DOHH2 (cell line): ENCODE results near the gene CYFIP2.
A peak's percentile ranks its signal among the peaks of the same experiment; 100 is the strongest.

Experiments
- H3F3A ChIP-seq: fragments of 200-600 bp; sonication (generic), shearing (Covaris generic); 2 replicates; pipeline ENCODE4 v1.6.0; 2016; ENCODE audit warnings: antibody characterized with exemption, mild to moderate bottlenecking; ENCODE audit not compliant: control insufficient read depth, insufficient read depth
- H3K27ac ChIP-seq: fragments of 200-600 bp; sonication (generic); 2 replicates; pipeline ENCODE4 v1.5.1; 2014; ENCODE audit warnings: low read depth, mild to moderate bottlenecking, low read length, moderate library complexity
- H3K27me3 ChIP-seq: fragments of 200-600 bp; sonication (generic); 2 replicates; pipeline ENCODE4 v1.6.1; 2014; ENCODE audit warnings: mild to moderate bottlenecking, low read length, mixed read lengths; ENCODE audit not compliant: control insufficient read depth
- H3K36me3 ChIP-seq: fragments of 200-600 bp; sonication (generic); 2 replicates; pipeline ENCODE4 v1.6.1; 2014; ENCODE audit warnings: mild to moderate bottlenecking, low read length, moderate library complexity, mixed read lengths; ENCODE audit not compliant: control insufficient read depth
- H3K4me1 ChIP-seq: fragments of 200-600 bp; sonication (generic); 2 replicates; pipeline ENCODE4 v1.6.1; 2014; ENCODE audit warnings: mild to moderate bottlenecking, low read length, mixed read lengths; ENCODE audit not compliant: control insufficient read depth
- H3K4me2 ChIP-seq: fragments of 200-600 bp; sonication (generic); 2 replicates; pipeline ENCODE4 v1.6.0; 2014; ENCODE audit warnings: mild to moderate bottlenecking, low read length, moderate library complexity
- H3K4me3 ChIP-seq: fragments of 200-600 bp; sonication (generic); 2 replicates; pipeline ENCODE4 v1.5.1; 2014; ENCODE audit warnings: mild to moderate bottlenecking, low read length, mixed read lengths
- H3K79me2 ChIP-seq: fragments of 200-600 bp; sonication (generic); 2 replicates; pipeline ENCODE4 v1.6.1; 2014; ENCODE audit warnings: mild to moderate bottlenecking, low read length, mixed read lengths; ENCODE audit not compliant: control insufficient read depth
- H3K9me2 ChIP-seq: fragments of 200-600 bp; sonication (generic); replicated peaks from 2 replicates; pipeline ENCODE4 v1.6.1; 2014; ENCODE audit warnings: mild to moderate bottlenecking, low read length, mixed read lengths; ENCODE audit not compliant: control insufficient read depth
- H3K9me3 ChIP-seq: fragments of 200-600 bp; sonication (generic); 2 replicates; pipeline ENCODE4 v1.6.1; 2014; ENCODE audit warnings: antibody characterized with exemption, low read length, mixed read lengths; ENCODE audit not compliant: control insufficient read depth, insufficient read depth
- H4K20me1 ChIP-seq: fragments of 200-600 bp; sonication (generic); 2 replicates; pipeline ENCODE4 v1.6.0; 2014; ENCODE audit warnings: low read depth, mild to moderate bottlenecking, antibody characterized with exemption, low read length, moderate library complexity; ENCODE audit not compliant: control insufficient read depth, insufficient read depth
- CTCF ChIP-seq: fragments of 200-600 bp; sonication (generic); IDR thresholded peaks from one replicate; pipeline ENCODE4 v1.5.1; 2014; ENCODE audit warnings: antibody characterized with exemption, mild to moderate bottlenecking, low read depth, low read length; ENCODE audit not compliant: poor library complexity, severe bottlenecking
- EZH2phosphoT487 ChIP-seq: fragments of 200-600 bp; sonication (generic); IDR thresholded peaks from 2 replicates; pipeline ENCODE4 v1.6.1; 2017; ENCODE audit warnings: borderline replicate concordance, mild to moderate bottlenecking, antibody characterized with exemption, low read length, moderate library complexity, mixed read lengths

The CYFIP2 gene

GRCh38 chr5:157323107-157323706 lies 57.3 kb downstream of the CYFIP2 start:
- no peaks in the 10 kb centered on the region for H3K9me3 ChIP-seq
- H3F3A ChIP-seq = peaks cover 5% of the 10 kb centered on the region; the same call in 1 of the 2 replicates
- H3K27ac ChIP-seq = no peak overlapping the region
- H3K4me1 ChIP-seq = peaks cover 2% of the 10 kb centered on the region; the same call in 1 of the 2 replicates
- no peak for TF ChIP-seq EZH2phosphoT487
- peak; percentile 70 for TF ChIP-seq CTCF
- no peaks in the 10 kb centered on the region for H4K20me1 ChIP-seq
- no peak overlapping the region for H3K4me3 ChIP-seq
- no peak overlapping the region for H3K4me2 ChIP-seq
- H3K27me3 ChIP-seq = no peaks in the 10 kb centered on the region
- no peaks in the 10 kb centered on the region for H3K9me2 ChIP-seq
- peaks cover 94% of the 10 kb centered on the region for H3K36me3 ChIP-seq
- no peaks in the 10 kb centered on the region for H3K79me2 ChIP-seq

GRCh38 chr5:157324237-157324636 lies 58.3 kb downstream of the CYFIP2 start:
- no peak overlapping the region for H3K4me3 ChIP-seq
- H4K20me1 ChIP-seq = no peaks in the 10 kb centered on the region
- no peaks in the 10 kb centered on the region for H3K79me2 ChIP-seq
- TF ChIP-seq CTCF = peak; percentile 68
- TF ChIP-seq EZH2phosphoT487 = no peak
- peaks cover 94% of the 10 kb centered on the region for H3K36me3 ChIP-seq
- no peak overlapping the region for H3K27ac ChIP-seq
- peaks cover 7% of the 10 kb centered on the region; the same call in 1 of the 2 replicates for H3K4me1 ChIP-seq
- peaks cover 5% of the 10 kb centered on the region; the same call in 1 of the 2 replicates for H3F3A ChIP-seq
- H3K9me3 ChIP-seq = no peaks in the 10 kb centered on the region
- H3K9me2 ChIP-seq = no peaks in the 10 kb centered on the region
- H3K4me2 ChIP-seq = no peak overlapping the region
- H3K27me3 ChIP-seq = no peaks in the 10 kb centered on the region

GRCh38 chr5:157326440-157327005 lies 60.6 kb downstream of the CYFIP2 start:
- no peak overlapping the region for H3K4me2 ChIP-seq
- H3K4me3 ChIP-seq = no peak overlapping the region
- H3K9me2 ChIP-seq = no peaks in the 10 kb centered on the region
- H3K9me3 ChIP-seq = no peaks in the 10 kb centered on the region
- peaks cover 93% of the 10 kb centered on the region for H3K36me3 ChIP-seq
- TF ChIP-seq CTCF = no peak
- TF ChIP-seq EZH2phosphoT487 = no peak
- H4K20me1 ChIP-seq = no peaks in the 10 kb centered on the region
- no peak overlapping the region for H3K27ac ChIP-seq
- H3F3A ChIP-seq = peaks cover 5% of the 10 kb centered on the region; the same call in 1 of the 2 replicates
- H3K79me2 ChIP-seq = no peaks in the 10 kb centered on the region
- no peaks in the 10 kb centered on the region for H3K27me3 ChIP-seq
- H3K4me1 ChIP-seq = peaks cover 7% of the 10 kb centered on the region; the same call in 1 of the 2 replicates
